Stomach (tissue), 4 donors: ENCODE measurements around the gene FHL2.

Source experiments
- EP300 ChIP-seq: sonication (generic); formaldehyde crosslinking; IDR thresholded peaks from one replicate; pipeline ENCODE4 v1.6.1; 2017; ENCODE audit warnings: antibody characterized with exemption
- POLR2A ChIP-seq, 4 donors: fragments of 450-650 bp; IDR thresholded peaks; one replicate each; pipeline ENCODE4 v1.6.1; 2016; ENCODE audit warnings: antibody characterized with exemption in 4 of 4, control low read depth in 2 of 4, mild to moderate bottlenecking in 1 of 4, moderate library complexity in 1 of 4
- TF ChIP-seq, protein P1 (sequence below), 7 experiments: fragments of 450-650 bp in 4 of 7; fragments of 200-600 bp in 3 of 7; sonication (generic) in 3 of 7; IDR thresholded peaks; one replicate each; pipeline ENCODE4 v1.5.1; 2016 to 2019; ENCODE audit warnings: antibody characterized with exemption in 7 of 7, control low read depth in 2 of 7, mild to moderate bottlenecking in 1 of 7

DNA sequence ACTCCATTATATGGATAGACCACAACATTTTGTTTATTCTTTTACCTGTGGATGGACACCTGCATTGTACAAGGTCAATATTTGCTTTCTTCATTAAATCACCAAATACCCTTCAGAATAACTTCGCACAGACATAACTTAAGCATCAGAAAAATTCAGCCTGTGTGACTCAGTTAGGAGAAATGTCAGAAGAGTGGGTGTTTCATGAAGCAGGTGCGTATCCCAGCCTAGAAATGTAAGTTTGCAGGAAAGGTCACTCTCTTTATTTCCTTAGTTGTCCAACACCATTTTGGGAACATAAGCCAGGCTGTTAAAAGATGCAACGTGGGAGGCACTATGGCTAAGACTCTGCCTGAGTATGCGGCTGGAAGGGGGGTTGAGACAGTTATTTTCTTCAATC is 48.6 kb upstream of the FHL2 start:
- TF ChIP-seq, protein P1, sequence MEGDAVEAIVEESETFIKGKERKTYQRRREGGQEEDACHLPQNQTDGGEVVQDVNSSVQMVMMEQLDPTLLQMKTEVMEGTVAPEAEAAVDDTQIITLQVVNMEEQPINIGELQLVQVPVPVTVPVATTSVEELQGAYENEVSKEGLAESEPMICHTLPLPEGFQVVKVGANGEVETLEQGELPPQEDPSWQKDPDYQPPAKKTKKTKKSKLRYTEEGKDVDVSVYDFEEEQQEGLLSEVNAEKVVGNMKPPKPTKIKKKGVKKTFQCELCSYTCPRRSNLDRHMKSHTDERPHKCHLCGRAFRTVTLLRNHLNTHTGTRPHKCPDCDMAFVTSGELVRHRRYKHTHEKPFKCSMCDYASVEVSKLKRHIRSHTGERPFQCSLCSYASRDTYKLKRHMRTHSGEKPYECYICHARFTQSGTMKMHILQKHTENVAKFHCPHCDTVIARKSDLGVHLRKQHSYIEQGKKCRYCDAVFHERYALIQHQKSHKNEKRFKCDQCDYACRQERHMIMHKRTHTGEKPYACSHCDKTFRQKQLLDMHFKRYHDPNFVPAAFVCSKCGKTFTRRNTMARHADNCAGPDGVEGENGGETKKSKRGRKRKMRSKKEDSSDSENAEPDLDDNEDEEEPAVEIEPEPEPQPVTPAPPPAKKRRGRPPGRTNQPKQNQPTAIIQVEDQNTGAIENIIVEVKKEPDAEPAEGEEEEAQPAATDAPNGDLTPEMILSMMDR (IDR thresholded peaks at IDR 0.05): no peak
- TF ChIP-seq POLR2A (IDR thresholded peaks at IDR 0.05) (no peak), EP300 (no peak)
